Measurements from ENCODE around the gene FCER2.
"Not testable (repeated sequence)": the region's sequence is repeated elsewhere in the genome, so short reads cannot be mapped to it uniquely, and the experiment has no call there.

The FCER2 gene

GRCh38 chr19:7647156-7647555, 54.8 kb downstream of the FCER2 start:
- no peak for DNase-seq (ENCODE audit: low spot score)

- no peak for DNase-seq (ENCODE audit: low spot score)
Measured at GRCh38 chr19:7646426-7646700, 55.6 kb downstream of the FCER2 start.

- DNase-seq (ENCODE audit: low spot score): no peak
Measured at GRCh38 chr19:7645656-7646425, 56.1 kb downstream of the FCER2 start.

- no peak for DNase-seq (ENCODE audit: low spot score)
Measured at GRCh38 chr19:7645163-7645562, 56.8 kb downstream of the FCER2 start.

GRCh38 chr19:7644550-7644877, 57.4 kb downstream of the FCER2 start:
- DNase-seq (ENCODE audit: low spot score): no peak

- DNase-seq (ENCODE audit: low spot score): not testable (repeated sequence)
Measured at GRCh38 chr19:7643629-7644549, 58.0 kb downstream of the FCER2 start.

- DNase-seq (ENCODE audit: low spot score): no peak
Measured at GRCh38 chr19:7643031-7643415, 58.9 kb downstream of the FCER2 start.

- DNase-seq (ENCODE audit: low spot score): no peak
Measured at GRCh38 chr19:7642295-7643030, 59.5 kb downstream of the FCER2 start.

- no peak for DNase-seq (ENCODE audit: low spot score)
Measured at GRCh38 chr19:7641290-7642276, 60.3 kb downstream of the FCER2 start.

- no peak for DNase-seq (ENCODE audit: low spot score)
Measured at GRCh38 chr19:7640803-7641202, 61.1 kb downstream of the FCER2 start.

GRCh38 chr19:7639863-7640348, 62.0 kb downstream of the FCER2 start:
- DNase-seq (ENCODE audit: low spot score): no peak

GRCh38 chr19:7638802-7639465, 63.0 kb downstream of the FCER2 start:
- DNase-seq (ENCODE audit: low spot score): no peak
